ENCODE measurements around the gene RASSF8. TPM values are rescaled to one million over a fixed set of nuclear protein-coding genes. Genes with fewer than 3 reads are reported as not detected.

RASSF8 gene
- total RNA-seq, 1 experiment from 2014 or later: 9.2 TPM

- intact Hi-C loops (cut with micrococcal nuclease): no loop called here
- Histone ChIP-seq H3K4me2 (ENCODE audit: low read length) (no peak overlapping the region), H3K36me3 (ENCODE audit: control insufficient read depth in 1 of 2, insufficient read depth in 2 of 2, low read length in 2 of 2) (no peaks in the 10 kb centered on the region), H3K9me3 (ENCODE audit: control insufficient read depth in 1 of 2, insufficient read depth in 1 of 2, low read depth in 1 of 2, low read length in 2 of 2) (no peaks in the 10 kb centered on the region), H3K9ac (ENCODE audit: low read length) (no peak overlapping the region), H3K79me2 (ENCODE audit: insufficient read depth, low read length) (no peaks in the 10 kb centered on the region), H4K20me1 (ENCODE audit: insufficient read depth) (no peaks in the 10 kb centered on the region), H2AFZ (ENCODE audit: low read depth, low read length, poor library complexity, severe bottlenecking) (no peak overlapping the region), H3K4me3 (replicated peaks in 1 of 2; ENCODE audit: low read depth in 1 of 2, low read length in 2 of 2) (no peak overlapping the region), H3K4me1 (ENCODE audit: control insufficient read depth in 1 of 2, insufficient read depth in 2 of 2, low read length in 2 of 2) (no peaks in the 10 kb centered on the region), H3K27ac (ENCODE audit: low read depth, low read length) (no peak overlapping the region), H3K27me3 (ENCODE audit: insufficient read depth, low read length) (no peaks in the 10 kb centered on the region; the same call in 1 of the 2 replicates), H3K9me2 (ENCODE audit: insufficient read depth) (no peaks in the 10 kb centered on the region)
- ChIA-PET CTCF (no interaction called here), POLR2A (interaction anchor here (0.6 kb wide), 1 partner anchor 338 kb away, joined by 3 read pairs; no protein-coding TSS in a partner anchor), RAD21 (ENCODE audit: low non-redundant PET in 1 of 2, low total read pairs in 2 of 2, uncharacterized antibody in 2 of 2, unreplicated experiment in 2 of 2) (interaction anchor here in 1 of 2 experiments (0.7 kb wide), 1 partner anchor 22 kb away, joined by 3 read pairs; no protein-coding TSS in a partner anchor)
- no peak for TF ChIP-seq SIN3A (IDR thresholded peaks at IDR 0.05; ENCODE audit: low read depth)
- no TSS peak for BruUV-seq (replicated peaks)
- ATAC-seq (no peak), DNase-seq (ENCODE audit: low read depth, low spot score) (no peak)
These were observed 20.6 kb downstream of the RASSF8 start for GRCh38 chr12:25979059-25979458.

- Histone ChIP-seq H3K4me3 (replicated peaks in 1 of 2; ENCODE audit: low read depth in 1 of 2, low read length in 2 of 2) (no peak overlapping the region), H4K20me1 (ENCODE audit: insufficient read depth) (no peaks in the 10 kb centered on the region), H3K27ac (ENCODE audit: low read depth, low read length) (no peak overlapping the region), H3K4me2 (ENCODE audit: low read length) (no peak overlapping the region), H3K9me3 (ENCODE audit: control insufficient read depth in 1 of 2, insufficient read depth in 1 of 2, low read depth in 1 of 2, low read length in 2 of 2) (no peaks in the 10 kb centered on the region), H3K27me3 (ENCODE audit: insufficient read depth, low read length) (no peaks in the 10 kb centered on the region; the same call in 1 of the 2 replicates), H3K79me2 (ENCODE audit: insufficient read depth, low read length) (no peaks in the 10 kb centered on the region), H2AFZ (ENCODE audit: low read depth, low read length, poor library complexity, severe bottlenecking) (no peak overlapping the region), H3K4me1 (ENCODE audit: control insufficient read depth in 1 of 2, insufficient read depth in 2 of 2, low read length in 2 of 2) (no peaks in the 10 kb centered on the region), H3K9ac (ENCODE audit: low read length) (no peak overlapping the region), H3K36me3 (ENCODE audit: control insufficient read depth in 1 of 2, insufficient read depth in 2 of 2, low read length in 2 of 2) (no peaks in the 10 kb centered on the region), H3K9me2 (ENCODE audit: insufficient read depth) (no peaks in the 10 kb centered on the region)
- ChIA-PET RAD21 (ENCODE audit: low non-redundant PET in 1 of 2, low total read pairs in 2 of 2, uncharacterized antibody in 2 of 2, unreplicated experiment in 2 of 2) (no interaction called here), CTCF (no interaction called here), POLR2A (interaction anchor here (0.6 kb wide), 1 partner anchor 339 kb away, joined by 3 read pairs; no protein-coding TSS in a partner anchor)
- intact Hi-C loops (cut with micrococcal nuclease): no loop called here
- DNase-seq (ENCODE audit: low read depth, low spot score) (no peak), ATAC-seq (no peak)
- TF ChIP-seq TCF7L2 (IDR thresholded peaks at IDR 0.05; ENCODE audit: borderline replicate concordance, extremely low read depth, insufficient read depth, insufficient read length) (no peak), CEBPB (IDR thresholded peaks at IDR 0.05; ENCODE audit: low read depth) (no peak), JUND (IDR thresholded peaks at IDR 0.05) (no peak), POLR2AphosphoS5 (IDR thresholded peaks at IDR 0.05; ENCODE audit: low read depth, low read length) (no peak), POLR2A (IDR thresholded peaks at IDR 0.05; ENCODE audit: borderline replicate concordance, extremely low read depth, insufficient read depth, insufficient read length) (no peak), EZH2 (IDR thresholded peaks at IDR 0.05) (no peak), EGR1 (IDR thresholded peaks at IDR 0.05; ENCODE audit: low read depth) (no peak), RAD21 (IDR thresholded peaks at IDR 0.05; ENCODE audit: low read depth) (no peak), SRF (IDR thresholded peaks at IDR 0.05; ENCODE audit: low read depth) (no peak), EZH2phosphoT487 (IDR thresholded peaks at IDR 0.05; ENCODE audit: borderline replicate concordance) (no peak), ELF1 (IDR thresholded peaks at IDR 0.05; ENCODE audit: borderline replicate concordance, low read depth) (no peak), ZNF274 (IDR thresholded peaks at IDR 0.05; ENCODE audit: low read depth, low read length) (no peak), CBX3 (IDR thresholded peaks at IDR 0.05; ENCODE audit: low read depth) (no peak)
- TF ChIP-seq, protein P1, sequence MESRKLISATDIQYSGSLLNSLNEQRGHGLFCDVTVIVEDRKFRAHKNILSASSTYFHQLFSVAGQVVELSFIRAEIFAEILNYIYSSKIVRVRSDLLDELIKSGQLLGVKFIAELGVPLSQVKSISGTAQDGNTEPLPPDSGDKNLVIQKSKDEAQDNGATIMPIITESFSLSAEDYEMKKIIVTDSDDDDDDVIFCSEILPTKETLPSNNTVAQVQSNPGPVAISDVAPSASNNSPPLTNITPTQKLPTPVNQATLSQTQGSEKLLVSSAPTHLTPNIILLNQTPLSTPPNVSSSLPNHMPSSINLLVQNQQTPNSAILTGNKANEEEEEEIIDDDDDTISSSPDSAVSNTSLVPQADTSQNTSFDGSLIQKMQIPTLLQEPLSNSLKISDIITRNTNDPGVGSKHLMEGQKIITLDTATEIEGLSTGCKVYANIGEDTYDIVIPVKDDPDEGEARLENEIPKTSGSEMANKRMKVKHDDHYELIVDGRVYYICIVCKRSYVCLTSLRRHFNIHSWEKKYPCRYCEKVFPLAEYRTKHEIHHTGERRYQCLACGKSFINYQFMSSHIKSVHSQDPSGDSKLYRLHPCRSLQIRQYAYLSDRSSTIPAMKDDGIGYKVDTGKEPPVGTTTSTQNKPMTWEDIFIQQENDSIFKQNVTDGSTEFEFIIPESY (IDR thresholded peaks at IDR 0.05; ENCODE audit: extremely low read depth, insufficient replicate concordance, low read length): no peak
- TF ChIP-seq, protein P2, sequence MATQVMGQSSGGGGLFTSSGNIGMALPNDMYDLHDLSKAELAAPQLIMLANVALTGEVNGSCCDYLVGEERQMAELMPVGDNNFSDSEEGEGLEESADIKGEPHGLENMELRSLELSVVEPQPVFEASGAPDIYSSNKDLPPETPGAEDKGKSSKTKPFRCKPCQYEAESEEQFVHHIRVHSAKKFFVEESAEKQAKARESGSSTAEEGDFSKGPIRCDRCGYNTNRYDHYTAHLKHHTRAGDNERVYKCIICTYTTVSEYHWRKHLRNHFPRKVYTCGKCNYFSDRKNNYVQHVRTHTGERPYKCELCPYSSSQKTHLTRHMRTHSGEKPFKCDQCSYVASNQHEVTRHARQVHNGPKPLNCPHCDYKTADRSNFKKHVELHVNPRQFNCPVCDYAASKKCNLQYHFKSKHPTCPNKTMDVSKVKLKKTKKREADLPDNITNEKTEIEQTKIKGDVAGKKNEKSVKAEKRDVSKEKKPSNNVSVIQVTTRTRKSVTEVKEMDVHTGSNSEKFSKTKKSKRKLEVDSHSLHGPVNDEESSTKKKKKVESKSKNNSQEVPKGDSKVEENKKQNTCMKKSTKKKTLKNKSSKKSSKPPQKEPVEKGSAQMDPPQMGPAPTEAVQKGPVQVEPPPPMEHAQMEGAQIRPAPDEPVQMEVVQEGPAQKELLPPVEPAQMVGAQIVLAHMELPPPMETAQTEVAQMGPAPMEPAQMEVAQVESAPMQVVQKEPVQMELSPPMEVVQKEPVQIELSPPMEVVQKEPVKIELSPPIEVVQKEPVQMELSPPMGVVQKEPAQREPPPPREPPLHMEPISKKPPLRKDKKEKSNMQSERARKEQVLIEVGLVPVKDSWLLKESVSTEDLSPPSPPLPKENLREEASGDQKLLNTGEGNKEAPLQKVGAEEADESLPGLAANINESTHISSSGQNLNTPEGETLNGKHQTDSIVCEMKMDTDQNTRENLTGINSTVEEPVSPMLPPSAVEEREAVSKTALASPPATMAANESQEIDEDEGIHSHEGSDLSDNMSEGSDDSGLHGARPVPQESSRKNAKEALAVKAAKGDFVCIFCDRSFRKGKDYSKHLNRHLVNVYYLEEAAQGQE (IDR thresholded peaks at IDR 0.05; ENCODE audit: low read depth): no peak
- TF ChIP-seq, protein P3, sequence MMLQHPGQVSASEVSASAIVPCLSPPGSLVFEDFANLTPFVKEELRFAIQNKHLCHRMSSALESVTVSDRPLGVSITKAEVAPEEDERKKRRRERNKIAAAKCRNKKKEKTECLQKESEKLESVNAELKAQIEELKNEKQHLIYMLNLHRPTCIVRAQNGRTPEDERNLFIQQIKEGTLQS (IDR thresholded peaks at IDR 0.05): no peak
- no TSS peak for BruUV-seq (replicated peaks)
These were observed 21.1 kb downstream of the RASSF8 start for GRCh38 chr12:25979563-25979962.

All from HCT116 (cell line).